BE2C (cell line): ENCODE measurements around the gene TRPM3.

Experiments used
- DNase-seq: peaks from one replicate; pipeline ENCODE4 v3.0.0-alpha.2; 2020
- H3K27me3 ChIP-seq: fragments of 250-450 bp; sonication (Bioruptor Pico); 2 replicates; pipeline ENCODE4 v1.5.1; 2020; ENCODE audit warnings: mild to moderate bottlenecking
- H3K36me3 ChIP-seq: fragments of 250-450 bp; sonication (Bioruptor Pico); 2 replicates; pipeline ENCODE4 v1.5.1; 2020; ENCODE audit warnings: mild to moderate bottlenecking
- H3K4me1 ChIP-seq: fragments of 250-450 bp; sonication (Bioruptor Pico); 2 replicates; pipeline ENCODE4 v1.5.1; 2020
- H3K4me3 ChIP-seq: 2 replicates; pipeline ENCODE4 v1.5.1; 2011; ENCODE audit warnings: low read depth, low read length
- H3K9me3 ChIP-seq: fragments of 250-450 bp; sonication (Bioruptor Pico); 2 replicates; pipeline ENCODE4 v1.5.1; 2020
- CTCF ChIP-seq: IDR thresholded peaks from 2 replicates; pipeline ENCODE4 v1.5.1; 2012; ENCODE audit warnings: mild to moderate bottlenecking, low read depth, low read length

The TRPM3 gene

GRCh38 chr9:70761139-70761670 lies 360.2 kb downstream of the TRPM3 start:
- peaks cover 14% of the 10 kb centered on the region for H3K4me1 ChIP-seq
- H3K36me3 ChIP-seq: no peaks in the 10 kb centered on the region
- H3K9me3 ChIP-seq: no peaks in the 10 kb centered on the region
- no peak for TF ChIP-seq CTCF
- H3K27me3 ChIP-seq: no peaks in the 10 kb centered on the region
- no peak overlapping the region for H3K4me3 ChIP-seq
- no peak for DNase-seq

- no peaks in the 10 kb centered on the region for H3K27me3 ChIP-seq
- TF ChIP-seq CTCF: no peak
- no peaks in the 10 kb centered on the region for H3K9me3 ChIP-seq
- no peak for DNase-seq
- H3K4me3 ChIP-seq: no peak overlapping the region
- no peaks in the 10 kb centered on the region for H3K36me3 ChIP-seq
- peaks cover 14% of the 10 kb centered on the region for H3K4me1 ChIP-seq
These were observed 361.2 kb downstream of the TRPM3 start for GRCh38 chr9:70760228-70760627.

GRCh38 chr9:70753311-70753710 lies 368.1 kb downstream of the TRPM3 start:
- peak; percentile 71 for DNase-seq
- H3K4me1 ChIP-seq: peaks cover 16% of the 10 kb centered on the region
- H3K4me3 ChIP-seq: no peak overlapping the region
- H3K9me3 ChIP-seq: no peaks in the 10 kb centered on the region
- TF ChIP-seq CTCF: no peak
- no peaks in the 10 kb centered on the region for H3K27me3 ChIP-seq
- H3K36me3 ChIP-seq: no peaks in the 10 kb centered on the region

GRCh38 chr9:70749066-70749465 lies 372.4 kb downstream of the TRPM3 start:
- Histone ChIP-seq H3K9me3 (no peaks in the 10 kb centered on the region), H3K36me3 (no peaks in the 10 kb centered on the region)

GRCh38 chr9:70747261-70747718 lies 374.1 kb downstream of the TRPM3 start:
- Histone ChIP-seq H3K9me3 (no peaks in the 10 kb centered on the region), H3K27me3 (no peaks in the 10 kb centered on the region), H3K4me3 (no peak overlapping the region), H3K4me1 (peaks cover 18% of the 10 kb centered on the region), H3K36me3 (no peaks in the 10 kb centered on the region)
- DNase-seq: peak; percentile 83
- no peak for TF ChIP-seq CTCF

More at GRCh38 chr9:70749066-70749465, 372.4 kb downstream of the TRPM3 start:
- Histone ChIP-seq H3K4me3 (no peak overlapping the region), H3K27me3 (no peaks in the 10 kb centered on the region), H3K4me1 (peaks cover 30% of the 10 kb centered on the region)
- no peak for TF ChIP-seq CTCF
- DNase-seq: no peak

GRCh38 chr9:70746760-70747159 lies 374.7 kb downstream of the TRPM3 start:
- DNase-seq: peak; percentile 67
- Histone ChIP-seq H3K36me3 (no peaks in the 10 kb centered on the region), H3K4me1 (peaks cover 18% of the 10 kb centered on the region), H3K27me3 (no peaks in the 10 kb centered on the region), H3K4me3 (no peak overlapping the region), H3K9me3 (no peaks in the 10 kb centered on the region)
- no peak for TF ChIP-seq CTCF
